HG02763 (cell line): ENCODE measurements around the gene TMEM59.
"Not testable (repeated sequence)": the region's sequence is repeated elsewhere in the genome, so short reads cannot be mapped to it uniquely, and the experiment has no call there.

Experiments
- ATAC-seq: cut with Tn5 transposase; IDR thresholded peaks from one replicate; pipeline ENCODE4 v1.9.1; 2021; ENCODE audit warnings: mild to moderate bottlenecking, moderate library complexity; ENCODE audit not compliant: unreplicated experiment

TMEM59 gene

GRCh38 chr1:54052934-54053744 is at the start of gene TMEM59, which contains the start of gene TCEANC2:
Gene TMEM59 (minus strand): TSS chr1:54053204. CDS start chr1:54053188, 16 bp downstream.
Gene TCEANC2 (plus strand): TSS chr1:54053608. CDS start chr1:54054423, 815 bp downstream.
- peak; percentile 92 for ATAC-seq

- ATAC-seq = no peak
Observed at GRCh38 chr1:54100500-54100899, 47.5 kb upstream of the TMEM59 start.

- ATAC-seq = no peak
Observed at GRCh38 chr1:54099061-54099610, 46.1 kb upstream of the TMEM59 start.

- no peak for ATAC-seq
Observed at GRCh38 chr1:54096877-54097240, 43.9 kb upstream of the TMEM59 start.

- no peak for ATAC-seq
Observed at GRCh38 chr1:54096227-54096876, 43.3 kb upstream of the TMEM59 start.

- no peak for ATAC-seq
Observed at GRCh38 chr1:54095546-54096226, 42.7 kb upstream of the TMEM59 start.

GRCh38 chr1:54094730-54095105 is 41.7 kb upstream of the TMEM59 start:
- not testable (repeated sequence) for ATAC-seq

- no peak for ATAC-seq
Observed at GRCh38 chr1:54094001-54094729, 41.2 kb upstream of the TMEM59 start.

- no peak for ATAC-seq
Observed at GRCh38 chr1:54091666-54092065, 38.7 kb upstream of the TMEM59 start.

- ATAC-seq = no peak
Observed at GRCh38 chr1:54088385-54088784, 35.4 kb upstream of the TMEM59 start.

GRCh38 chr1:54086754-54087153 is 33.8 kb upstream of the TMEM59 start:
- ATAC-seq = no peak

- ATAC-seq = no peak
Observed at GRCh38 chr1:54084794-54085193, 31.8 kb upstream of the TMEM59 start.

GRCh38 chr1:54081306-54082270 is 28.6 kb upstream of the TMEM59 start:
- ATAC-seq = peak; percentile 70

- ATAC-seq = no peak
Observed at GRCh38 chr1:54080598-54081049, 27.6 kb upstream of the TMEM59 start.

GRCh38 chr1:54077359-54077758 is 24.4 kb upstream of the TMEM59 start:
- ATAC-seq = no peak

GRCh38 chr1:54070171-54070837 is 17.3 kb upstream of the TMEM59 start:
- ATAC-seq = no peak

GRCh38 chr1:54069791-54070170 is 16.8 kb upstream of the TMEM59 start:
- ATAC-seq = no peak

- ATAC-seq = no peak
Observed at GRCh38 chr1:54064299-54064698, 11.3 kb upstream of the TMEM59 start.

- no peak for ATAC-seq
Observed at GRCh38 chr1:54054438-54054749, 1.4 kb upstream of the TMEM59 start.
